ENCODE results near the gene MMGT1.

Gene MMGT1

GRCh38 chrX:135973548-135974278 lies at the start of gene MMGT1:
MMGT1 (minus strand) TSS chrX:135973988; CDS start chrX:135973675, 313 bp downstream.
- peak; percentile 58 to 79 (median 70) for DNase-seq (ENCODE audit: low read depth in 3 of 3)

- DNase-seq (ENCODE audit: low read depth in 3 of 3), result no peak
Observed at GRCh38 chrX:136021903-136022302, 48.1 kb upstream of the MMGT1 start.

GRCh38 chrX:136021160-136021559 lies 47.4 kb upstream of the MMGT1 start:
- DNase-seq (ENCODE audit: low read depth in 3 of 3), result no peak

GRCh38 chrX:136019226-136019625 lies 45.4 kb upstream of the MMGT1 start:
- DNase-seq (ENCODE audit: low read depth in 3 of 3), result no peak

GRCh38 chrX:136016881-136017280 lies 43.1 kb upstream of the MMGT1 start:
- DNase-seq (ENCODE audit: low read depth in 3 of 3), result no peak

DNA sequence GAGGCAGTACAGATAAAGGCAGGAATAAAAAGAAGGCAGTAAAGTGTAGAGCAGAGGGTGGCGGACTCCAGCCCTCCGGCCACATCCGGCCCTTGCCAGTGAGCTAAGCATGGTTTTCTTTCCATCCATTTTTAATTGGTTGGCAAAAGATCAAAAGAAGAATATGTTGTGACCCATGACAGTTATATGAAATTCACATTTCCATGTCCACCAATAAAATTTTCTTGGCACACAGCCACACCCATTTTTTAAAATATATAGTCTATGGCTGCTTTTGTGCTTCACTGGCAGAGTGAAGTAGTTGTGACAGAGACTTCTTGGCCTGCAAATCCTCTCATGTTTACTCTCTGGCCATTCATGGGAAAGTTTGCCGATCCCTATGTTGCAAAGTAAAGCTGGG lies 41.2 kb upstream of the MMGT1 start:
- DNase-seq (ENCODE audit: low read depth in 3 of 3), result no peak

- no peak for DNase-seq (ENCODE audit: low read depth in 3 of 3)
Observed at GRCh38 chrX:135988245-135988644, 14.5 kb upstream of the MMGT1 start.

DNA sequence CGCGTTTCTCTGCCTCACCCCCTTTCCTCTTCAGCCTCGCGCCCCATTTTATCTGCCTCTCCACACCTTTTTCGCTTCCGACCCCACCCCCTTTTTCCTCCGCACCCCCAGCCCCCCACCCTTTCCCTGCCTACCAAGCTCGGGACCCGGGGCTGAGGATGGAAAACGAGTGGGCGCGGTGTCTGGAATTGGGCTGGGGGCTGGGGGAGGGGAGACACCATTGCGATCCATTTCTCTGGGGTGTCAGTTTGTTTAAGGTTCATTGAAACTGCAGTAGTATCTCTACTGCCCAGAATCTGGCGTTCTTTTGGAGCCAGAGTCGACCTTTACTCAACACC lies 12.2 kb upstream of the MMGT1 start:
- DNase-seq (ENCODE audit: low read depth in 3 of 3), result no peak

DNA sequence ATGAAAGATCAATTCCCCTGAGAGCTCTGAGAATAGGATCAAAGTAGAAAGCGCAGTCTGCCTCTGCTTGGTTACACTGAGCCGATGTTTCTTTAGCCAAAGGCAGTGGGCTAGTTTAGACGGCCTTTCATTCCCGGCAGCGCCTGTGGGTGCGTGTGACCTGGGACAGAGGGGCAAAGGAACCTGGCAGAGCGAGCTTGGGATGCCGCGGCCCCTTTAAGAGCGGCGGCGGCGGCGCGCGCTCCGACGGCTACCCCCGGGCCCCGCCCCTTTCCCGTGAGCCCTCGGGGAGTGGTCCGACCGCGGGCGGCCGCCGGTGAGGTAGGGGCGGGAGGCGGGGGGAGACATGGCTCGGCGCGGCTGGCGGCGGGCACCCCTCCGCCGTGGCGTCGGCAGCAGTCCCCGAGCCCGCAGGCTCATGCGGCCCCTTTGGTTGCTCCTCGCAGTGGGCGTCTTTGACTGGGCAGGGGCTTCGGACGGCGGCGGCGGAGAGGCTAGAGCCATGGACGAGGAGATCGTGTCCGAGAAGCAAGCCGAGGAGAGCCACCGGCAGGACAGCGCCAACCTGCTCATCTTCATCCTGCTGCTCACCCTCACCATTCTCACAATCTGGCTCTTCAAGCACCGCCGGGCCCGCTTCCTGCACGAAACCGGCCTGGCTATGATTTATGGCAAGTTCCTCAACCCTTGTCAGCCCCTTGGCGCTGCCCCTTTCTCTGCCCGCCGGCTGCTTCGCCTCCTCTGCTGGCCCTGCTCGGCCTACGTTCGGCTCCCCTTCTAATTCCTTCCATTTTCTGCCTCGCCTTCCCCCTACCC lies 11.6 kb upstream of the MMGT1 start, which contains the start of gene SLC9A6:
TSS of gene SLC9A6 (plus strand) at position 279 of the 816 bp plus-strand sequence. CDS start at position 503, 224 bp downstream.
- DNase-seq (ENCODE audit: low read depth in 3 of 3), result peak; percentile 32 to 62 (median 32)

GRCh38 chrX:135984791-135985156 lies 11.0 kb upstream of the MMGT1 start:
- DNase-seq (ENCODE audit: low read depth in 3 of 3), result no peak

GRCh38 chrX:135984256-135984655 lies 10.5 kb upstream of the MMGT1 start:
- no peak for DNase-seq (ENCODE audit: low read depth in 3 of 3)

- no peak for DNase-seq (ENCODE audit: low read depth in 3 of 3)
Observed at GRCh38 chrX:135982860-135983259, 9.1 kb upstream of the MMGT1 start.

DNA sequence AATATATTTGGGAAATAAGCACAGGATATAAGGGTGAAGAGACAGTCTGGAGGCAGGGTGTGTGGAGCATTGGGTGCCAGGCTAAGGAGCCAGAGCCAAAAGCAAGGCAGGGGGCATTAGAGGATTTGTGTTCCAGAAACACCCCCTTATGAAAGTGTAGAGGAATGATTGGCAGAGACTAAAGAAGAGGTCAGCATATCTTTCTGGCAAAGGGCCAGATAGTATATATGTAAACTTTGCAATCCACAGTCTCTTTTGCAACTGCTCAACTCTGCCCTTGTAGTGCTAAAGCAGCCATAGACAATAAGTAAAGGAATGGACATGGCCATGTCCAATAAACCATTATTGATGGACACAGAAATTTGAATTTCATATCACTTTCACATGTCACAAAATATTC lies 7.9 kb upstream of the MMGT1 start:
- no peak for DNase-seq (ENCODE audit: low read depth in 3 of 3)

DNA sequence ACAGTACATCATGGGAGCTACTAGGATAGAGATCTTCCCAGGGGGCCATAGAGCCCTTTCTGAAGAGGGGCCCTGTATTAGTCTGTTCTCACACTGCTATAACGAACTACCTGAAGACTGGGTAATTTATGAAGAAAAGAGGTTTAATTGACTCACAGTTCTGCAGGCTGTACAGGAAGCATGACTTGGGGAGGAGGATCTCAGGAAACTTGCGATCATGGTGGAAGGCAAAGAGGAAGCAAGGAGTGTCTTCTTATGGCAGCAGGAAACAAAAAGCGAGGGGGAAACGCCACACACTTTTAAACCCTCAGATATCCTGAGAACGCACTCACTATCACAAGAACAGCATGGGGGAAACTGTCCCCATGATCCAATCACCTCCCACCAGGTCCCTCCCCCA lies 7.2 kb upstream of the MMGT1 start:
- DNase-seq (ENCODE audit: low read depth in 3 of 3), result no peak

GRCh38 chrX:135977611-135978010 lies 3.8 kb upstream of the MMGT1 start:
- DNase-seq (ENCODE audit: low read depth in 3 of 3), result no peak

DNA sequence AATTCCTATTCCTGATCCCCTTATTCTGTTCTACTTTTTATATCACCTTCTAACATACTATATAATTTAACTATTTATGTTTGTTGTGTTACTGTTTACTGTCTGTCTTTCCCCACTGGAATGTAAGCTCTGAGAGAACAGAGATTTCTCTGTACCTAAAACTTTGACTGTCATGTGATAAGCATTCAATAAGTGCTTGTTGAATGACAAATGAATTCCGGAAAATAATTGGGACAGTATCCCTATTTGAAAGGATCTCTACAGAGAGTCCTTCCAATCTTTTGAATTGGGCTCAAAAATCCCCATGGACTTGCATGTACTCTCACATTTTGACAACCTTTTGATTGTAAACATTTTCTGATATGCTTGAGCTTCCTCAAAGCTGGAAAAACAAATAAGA lies 1.6 kb upstream of the MMGT1 start:
- DNase-seq (ENCODE audit: low read depth in 3 of 3), result no peak

DNA sequence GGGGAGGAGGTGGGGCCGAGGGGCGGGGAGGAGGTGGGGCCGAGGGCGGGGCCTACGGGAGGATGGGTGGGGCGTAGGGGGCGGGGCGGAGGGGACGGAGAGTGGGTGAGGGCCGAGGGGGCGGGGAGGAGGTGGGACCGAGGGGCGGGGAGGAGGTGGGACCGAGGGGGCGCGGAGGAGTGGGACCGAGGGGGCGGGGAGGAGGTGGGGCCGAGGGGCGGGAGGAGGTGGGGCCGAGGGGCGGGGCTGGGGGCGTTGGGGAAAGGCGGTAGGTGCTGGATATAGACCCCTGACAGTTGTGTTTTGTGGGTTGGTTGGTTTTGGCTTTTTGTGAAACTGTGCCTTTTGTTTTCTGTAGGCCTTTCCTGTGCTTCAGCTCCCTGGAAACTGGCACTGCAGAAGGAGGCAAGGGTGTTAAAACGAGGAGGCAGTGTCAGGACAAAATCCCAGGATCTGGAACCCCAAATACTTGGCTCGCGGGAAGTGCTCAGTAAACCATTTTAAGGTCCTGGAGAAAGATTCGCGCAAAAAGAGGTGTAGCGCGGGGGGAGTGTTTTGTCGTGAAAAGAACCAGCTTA lies 580 bp upstream of the MMGT1 start:
- peak in 1 of 3 donors; percentile 59 for DNase-seq (ENCODE audit: low read depth in 3 of 3)

- DNase-seq (ENCODE audit: low read depth in 3 of 3), result no peak
Observed at GRCh38 chrX:135973025-135973547, 702 bp downstream of the MMGT1 start.

DNA sequence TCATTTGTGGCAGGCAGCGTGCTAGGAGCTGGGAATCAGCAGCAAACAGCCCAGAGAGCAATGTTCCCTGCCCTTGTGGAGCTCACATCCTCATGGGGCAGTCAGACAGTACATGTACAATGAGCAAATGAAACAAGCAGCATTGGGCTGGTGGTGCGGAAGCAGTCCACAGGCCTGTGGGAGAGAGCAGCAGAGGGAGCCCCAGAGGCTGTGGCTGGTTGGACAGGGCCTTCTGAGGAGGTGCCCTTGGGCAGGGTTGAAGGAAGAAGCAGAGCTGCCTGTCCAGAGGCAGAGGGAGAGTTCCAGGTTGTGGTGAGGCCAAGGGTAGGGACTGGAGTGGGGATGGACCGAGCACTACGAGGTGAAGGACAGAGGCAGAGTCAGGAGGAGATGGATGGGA lies 22.5 kb downstream of the MMGT1 start:
- no peak for DNase-seq (ENCODE audit: low read depth in 3 of 3)

GRCh38 chrX:135944486-135944885 lies 29.3 kb downstream of the MMGT1 start:
- no peak for DNase-seq (ENCODE audit: low read depth in 3 of 3)

- DNase-seq (ENCODE audit: low read depth in 3 of 3), result peak; percentile 6 to 24 (median 7)
Observed at GRCh38 chrX:135931644-135932487, 41.9 kb downstream of the MMGT1 start.

GRCh38 chrX:135927897-135928296 lies 45.9 kb downstream of the MMGT1 start:
- DNase-seq (ENCODE audit: low read depth in 3 of 3), result no peak
